ENCODE results near the gene ADAMTS16.

DNA sequence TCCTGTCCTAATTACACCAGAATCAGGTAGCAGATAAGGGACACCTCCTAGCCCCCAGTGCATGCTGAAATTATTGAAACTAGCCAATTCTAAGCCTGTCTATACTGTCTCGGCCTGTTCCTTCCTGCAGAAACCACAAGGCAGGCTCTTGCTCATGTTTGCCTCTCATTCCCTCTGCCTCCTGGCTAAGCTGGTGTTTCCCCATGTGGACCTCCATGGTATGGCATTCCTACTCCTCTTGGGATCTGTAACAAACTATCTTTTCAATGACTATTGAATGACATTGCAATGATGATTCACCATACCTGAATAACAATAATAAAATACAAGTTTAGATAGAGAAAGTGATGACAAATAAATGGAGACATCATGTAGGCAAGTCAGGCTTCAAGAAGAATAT is 35.6 kb upstream of the ADAMTS16 start:
- TF ChIP-seq, protein P1, sequence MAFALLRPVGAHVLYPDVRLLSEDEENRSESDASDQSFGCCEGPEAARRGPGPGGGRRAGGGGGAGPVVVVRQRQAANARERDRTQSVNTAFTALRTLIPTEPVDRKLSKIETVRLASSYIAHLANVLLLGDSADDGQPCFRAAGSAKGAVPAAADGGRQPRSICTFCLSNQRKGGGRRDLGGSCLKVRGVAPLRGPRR (CRISPR knock-in tag; IDR thresholded peaks at IDR 0.05), result no peak
- TF ChIP-seq, protein P2, sequence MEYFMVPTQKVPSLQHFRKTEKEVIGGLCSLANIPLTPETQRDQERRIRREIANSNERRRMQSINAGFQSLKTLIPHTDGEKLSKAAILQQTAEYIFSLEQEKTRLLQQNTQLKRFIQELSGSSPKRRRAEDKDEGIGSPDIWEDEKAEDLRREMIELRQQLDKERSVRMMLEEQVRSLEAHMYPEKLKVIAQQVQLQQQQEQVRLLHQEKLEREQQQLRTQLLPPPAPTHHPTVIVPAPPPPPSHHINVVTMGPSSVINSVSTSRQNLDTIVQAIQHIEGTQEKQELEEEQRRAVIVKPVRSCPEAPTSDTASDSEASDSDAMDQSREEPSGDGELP (CRISPR knock-in tag; IDR thresholded peaks at IDR 0.05; ENCODE audit: borderline replicate concordance), result no peak
- no peak for TF ChIP-seq ZNF274 (IDR thresholded peaks at IDR 0.05; ENCODE audit: borderline replicate concordance, low read depth, low read length)
- no peak for TF ChIP-seq ZNF561 (CRISPR knock-in tag; conservative IDR thresholded peaks at IDR 0.05)
- no peak for TF ChIP-seq ELF1 (tag; IDR thresholded peaks at IDR 0.05)
- TF ChIP-seq, protein P3, sequence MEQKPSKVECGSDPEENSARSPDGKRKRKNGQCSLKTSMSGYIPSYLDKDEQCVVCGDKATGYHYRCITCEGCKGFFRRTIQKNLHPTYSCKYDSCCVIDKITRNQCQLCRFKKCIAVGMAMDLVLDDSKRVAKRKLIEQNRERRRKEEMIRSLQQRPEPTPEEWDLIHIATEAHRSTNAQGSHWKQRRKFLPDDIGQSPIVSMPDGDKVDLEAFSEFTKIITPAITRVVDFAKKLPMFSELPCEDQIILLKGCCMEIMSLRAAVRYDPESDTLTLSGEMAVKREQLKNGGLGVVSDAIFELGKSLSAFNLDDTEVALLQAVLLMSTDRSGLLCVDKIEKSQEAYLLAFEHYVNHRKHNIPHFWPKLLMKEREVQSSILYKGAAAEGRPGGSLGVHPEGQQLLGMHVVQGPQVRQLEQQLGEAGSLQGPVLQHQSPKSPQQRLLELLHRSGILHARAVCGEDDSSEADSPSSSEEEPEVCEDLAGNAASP (IDR thresholded peaks at IDR 0.05), result no peak
